Measurements from ENCODE around the gene PKD2L1. TPM values are rescaled to one million over a fixed set of nuclear protein-coding genes. Genes with fewer than 3 reads are reported as not detected.
A peak's percentile ranks its signal among the peaks of the same experiment; 100 is the strongest.
"Not testable (repeated sequence)": the region's sequence is repeated elsewhere in the genome, so short reads cannot be mapped to it uniquely, and the experiment has no call there.

PKD2L1 gene
- polyA plus RNA-seq (2012; ENCODE audit: low read depth, missing spikeins), result 0.03 TPM

DNA sequence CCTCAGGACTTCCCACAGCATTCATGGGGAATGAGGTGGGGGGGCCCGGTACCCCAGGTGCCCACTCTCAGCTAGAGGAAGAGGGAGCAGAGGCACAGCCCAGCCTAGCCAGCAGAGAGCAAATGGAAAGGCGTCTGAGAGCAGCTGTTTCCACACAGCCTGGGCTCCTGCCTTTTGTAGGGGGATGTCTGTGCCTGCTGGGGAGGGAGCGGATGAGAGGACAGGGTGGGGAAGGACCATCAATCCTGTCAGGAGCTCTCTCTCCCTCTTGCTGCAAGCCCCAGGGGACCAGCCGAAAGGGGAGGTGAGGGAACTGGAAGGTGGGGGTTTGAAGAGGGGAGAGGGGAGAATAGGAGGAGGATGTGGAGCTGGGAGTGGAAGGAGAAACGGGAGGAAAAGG lies at the start of gene PKD2L1:
TSS of gene PKD2L1 (minus strand) at position 150 of the 400 bp plus-strand sequence. CDS start at position 25, 125 bp downstream.
- TF ChIP-seq PAX5 (IDR thresholded peaks at IDR 0.05; ENCODE audit: insufficient read depth, low read length, severe bottlenecking) (no peak), SPI1 (IDR thresholded peaks at IDR 0.05; ENCODE audit: low read depth, low read length) (no peak), POLR2A (IDR thresholded peaks at IDR 0.05; ENCODE audit: low read depth, low read length) (no peak), POLR2AphosphoS5 (IDR thresholded peaks at IDR 0.05; ENCODE audit: low read depth, low read length) (no peak), TAF1 (IDR thresholded peaks at IDR 0.05; ENCODE audit: low read depth, low read length) (no peak)
- FAIRE-seq (no peak), DNase-seq (ENCODE audit: insufficient read length, low spot score) (no peak)

DNA sequence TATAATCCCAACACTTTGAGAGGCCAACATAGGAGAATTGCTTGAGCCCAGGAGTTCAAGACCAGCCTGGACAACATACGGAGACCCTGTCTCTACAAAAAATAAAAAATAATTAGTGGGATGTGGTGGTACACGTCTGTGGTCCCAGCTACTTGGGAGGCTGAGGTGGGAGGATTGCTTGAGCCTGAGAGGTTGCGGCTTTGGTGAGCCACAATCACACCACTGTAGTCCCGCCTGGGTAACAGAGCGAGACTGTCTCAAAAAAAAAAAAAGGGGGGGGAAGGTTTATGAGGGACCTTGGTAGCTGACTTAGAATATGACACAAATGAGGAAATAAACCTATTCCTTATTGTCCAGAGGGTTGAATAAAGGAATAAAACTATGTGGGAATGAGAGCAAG lies 47.8 kb upstream of the PKD2L1 start:
- no peak for TF ChIP-seq POLR2AphosphoS5 (IDR thresholded peaks at IDR 0.05; ENCODE audit: low read depth, low read length)
- TF ChIP-seq PAX5 (IDR thresholded peaks at IDR 0.05; ENCODE audit: insufficient read depth, low read length, severe bottlenecking), result peak; percentile 86
- TF ChIP-seq SPI1 (IDR thresholded peaks at IDR 0.05; ENCODE audit: low read depth, low read length), result no peak
- TF ChIP-seq TAF1 (IDR thresholded peaks at IDR 0.05; ENCODE audit: low read depth, low read length), result no peak
- no peak for TF ChIP-seq POU2F2 (IDR thresholded peaks at IDR 0.05; ENCODE audit: low read depth, low read length)
- no peak for TF ChIP-seq POLR2A (IDR thresholded peaks at IDR 0.05; ENCODE audit: low read depth, low read length)
- DNase-seq (ENCODE audit: insufficient read length, low spot score) (no peak), FAIRE-seq (peak; percentile 45)

DNA sequence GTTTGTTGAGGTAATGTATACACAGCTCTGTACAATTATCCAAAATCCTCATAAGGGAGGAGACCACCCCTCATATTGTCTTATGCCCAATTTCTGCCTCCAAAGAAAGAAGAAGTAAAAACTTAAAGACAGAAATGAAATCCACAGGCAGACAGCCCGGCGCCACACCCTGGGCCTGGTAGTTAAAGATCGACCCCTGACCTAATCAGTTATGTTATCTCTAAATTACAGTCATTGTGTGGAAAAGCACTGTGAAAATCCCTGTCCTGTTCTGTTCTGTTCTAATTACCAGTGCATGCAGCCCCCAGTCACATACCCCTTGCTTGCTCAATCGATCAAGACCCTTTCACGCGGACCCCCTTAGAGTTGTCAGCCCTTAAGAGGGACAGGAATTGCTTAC lies 46.6 kb upstream of the PKD2L1 start:
- not testable (repeated sequence) for FAIRE-seq; DNase-seq (ENCODE audit: insufficient read length, low spot score)

DNA sequence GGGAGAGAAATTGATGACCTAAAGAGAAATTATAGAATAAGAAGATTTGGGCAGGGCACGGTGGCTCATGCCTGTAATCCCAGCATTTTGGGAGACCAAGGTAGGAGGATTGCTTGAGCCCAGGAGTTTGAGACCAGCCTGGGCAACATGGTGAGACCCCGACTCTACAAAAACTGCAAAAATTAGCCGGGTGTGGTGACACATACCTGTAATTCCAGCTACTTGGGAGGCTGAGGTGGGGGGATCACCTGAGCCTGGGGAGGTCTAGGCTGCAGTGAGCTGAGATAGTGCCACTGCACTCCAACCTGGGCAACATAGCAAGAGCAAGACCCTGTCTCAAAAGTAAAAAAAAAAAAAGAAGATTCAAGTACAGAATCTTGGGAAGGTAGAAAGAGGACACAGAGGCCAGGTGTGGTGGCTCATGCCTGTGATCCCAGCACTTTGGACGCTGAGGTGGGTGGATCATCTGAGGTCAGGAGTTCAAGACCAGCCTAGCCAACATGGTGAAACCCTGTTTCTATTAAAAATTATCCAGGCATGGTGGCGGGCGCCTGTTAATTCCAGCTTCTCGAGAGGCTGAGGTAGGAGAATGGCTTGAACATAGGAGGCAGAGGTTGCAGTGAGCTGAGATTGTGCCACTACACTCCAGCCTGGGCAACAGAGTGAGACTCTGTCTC lies 44.8 kb upstream of the PKD2L1 start:
- not testable (repeated sequence) for FAIRE-seq

DNA sequence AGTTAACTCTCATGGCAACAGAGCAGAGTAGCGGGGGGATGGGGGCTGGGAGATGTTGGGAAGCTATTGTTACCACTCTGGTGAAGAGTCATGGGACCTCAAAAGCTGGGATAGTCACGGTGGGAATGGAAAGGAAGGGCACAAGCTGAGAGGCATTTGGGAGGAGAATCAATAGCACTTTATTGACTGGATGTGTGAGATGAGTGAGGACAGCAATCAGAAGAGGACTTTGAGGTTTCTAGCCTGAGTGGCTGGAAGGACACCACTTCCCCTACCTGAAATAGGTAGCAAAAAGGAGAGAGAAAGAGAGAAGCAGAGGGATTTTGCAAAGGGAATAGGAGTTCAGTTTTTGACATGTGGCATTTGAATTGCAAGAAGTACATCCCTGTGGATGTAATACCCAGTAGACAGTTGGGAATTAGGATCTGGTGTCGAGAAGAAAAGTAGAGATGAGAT lies 44.2 kb upstream of the PKD2L1 start:
- no peak for TF ChIP-seq POLR2AphosphoS5 (IDR thresholded peaks at IDR 0.05; ENCODE audit: low read depth, low read length)
- no peak for TF ChIP-seq POU2F2 (IDR thresholded peaks at IDR 0.05; ENCODE audit: low read depth, low read length)
- no peak for TF ChIP-seq POLR2A (IDR thresholded peaks at IDR 0.05; ENCODE audit: low read depth, low read length)
- no peak for TF ChIP-seq PAX5 (IDR thresholded peaks at IDR 0.05; ENCODE audit: insufficient read depth, low read length, severe bottlenecking)
- no peak for TF ChIP-seq TAF1 (IDR thresholded peaks at IDR 0.05; ENCODE audit: low read depth, low read length)
- no peak for TF ChIP-seq SPI1 (IDR thresholded peaks at IDR 0.05; ENCODE audit: low read depth, low read length)
- FAIRE-seq (peak; percentile 40), DNase-seq (ENCODE audit: insufficient read length, low spot score) (no peak)

More for the DNA sequence above, 44.8 kb upstream of the PKD2L1 start:
- DNase-seq (ENCODE audit: insufficient read length, low spot score), result not testable (repeated sequence)

DNA sequence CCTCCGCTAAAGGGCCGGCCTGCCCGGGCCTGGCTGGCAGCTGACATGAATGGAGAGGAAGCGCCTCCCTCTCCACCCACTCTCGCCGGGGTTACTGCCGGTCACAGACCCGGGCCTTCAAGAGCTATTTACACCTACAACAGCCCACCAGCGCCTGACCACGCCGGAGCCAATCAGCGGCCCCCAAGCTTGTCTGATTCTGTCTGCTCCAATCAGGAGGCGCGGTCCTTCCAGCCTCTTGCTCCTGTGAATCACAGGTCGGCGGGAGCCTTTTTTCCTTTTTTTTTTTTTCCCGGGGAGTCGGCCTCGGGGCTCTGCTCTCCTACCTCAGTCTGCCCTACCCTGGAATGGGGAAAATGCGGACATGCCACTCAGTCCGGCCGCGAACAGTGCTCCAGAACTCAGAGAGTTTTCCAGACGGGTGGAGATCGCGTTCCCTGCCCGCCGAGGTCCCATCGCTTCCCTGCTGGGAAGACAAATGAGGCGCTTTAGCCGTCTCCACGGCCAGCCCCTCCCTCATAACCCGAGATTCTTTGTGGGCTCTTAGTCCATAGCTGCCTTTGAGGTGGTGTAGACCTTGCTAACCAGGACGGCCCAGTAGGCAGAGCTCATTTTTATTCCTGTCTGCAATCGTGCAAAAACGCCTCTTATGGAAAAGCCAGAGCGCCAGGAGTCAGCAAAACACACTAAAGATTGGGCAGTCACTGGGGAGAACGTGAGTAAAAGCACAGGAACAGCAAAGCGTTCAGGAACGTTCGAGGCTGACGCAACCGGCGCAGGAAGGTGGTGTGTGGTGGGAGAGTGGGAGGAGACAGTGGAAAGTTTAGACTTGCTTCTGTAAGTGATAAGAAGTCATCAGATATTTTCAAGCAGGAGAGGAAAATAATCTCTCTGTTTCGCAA lies 43.5 kb upstream of the PKD2L1 start:
- peak; percentile 77 for DNase-seq (ENCODE audit: insufficient read length, low spot score)
- TF ChIP-seq POU2F2 (IDR thresholded peaks at IDR 0.05; ENCODE audit: low read depth, low read length) (0 out of 2 replicates have a peak, but pooled peaks have one; percentile 12), PAX5 (IDR thresholded peaks at IDR 0.05; ENCODE audit: insufficient read depth, low read length, severe bottlenecking) (no peak), SPI1 (IDR thresholded peaks at IDR 0.05; ENCODE audit: low read depth, low read length) (peak; percentile 65), TAF1 (IDR thresholded peaks at IDR 0.05; ENCODE audit: low read depth, low read length) (no peak), POLR2AphosphoS5 (IDR thresholded peaks at IDR 0.05; ENCODE audit: low read depth, low read length) (no peak), POLR2A (IDR thresholded peaks at IDR 0.05; ENCODE audit: low read depth, low read length) (peak; percentile 53; the same call in 1 of the 2 replicates)
- FAIRE-seq, result peak; percentile 86

DNA sequence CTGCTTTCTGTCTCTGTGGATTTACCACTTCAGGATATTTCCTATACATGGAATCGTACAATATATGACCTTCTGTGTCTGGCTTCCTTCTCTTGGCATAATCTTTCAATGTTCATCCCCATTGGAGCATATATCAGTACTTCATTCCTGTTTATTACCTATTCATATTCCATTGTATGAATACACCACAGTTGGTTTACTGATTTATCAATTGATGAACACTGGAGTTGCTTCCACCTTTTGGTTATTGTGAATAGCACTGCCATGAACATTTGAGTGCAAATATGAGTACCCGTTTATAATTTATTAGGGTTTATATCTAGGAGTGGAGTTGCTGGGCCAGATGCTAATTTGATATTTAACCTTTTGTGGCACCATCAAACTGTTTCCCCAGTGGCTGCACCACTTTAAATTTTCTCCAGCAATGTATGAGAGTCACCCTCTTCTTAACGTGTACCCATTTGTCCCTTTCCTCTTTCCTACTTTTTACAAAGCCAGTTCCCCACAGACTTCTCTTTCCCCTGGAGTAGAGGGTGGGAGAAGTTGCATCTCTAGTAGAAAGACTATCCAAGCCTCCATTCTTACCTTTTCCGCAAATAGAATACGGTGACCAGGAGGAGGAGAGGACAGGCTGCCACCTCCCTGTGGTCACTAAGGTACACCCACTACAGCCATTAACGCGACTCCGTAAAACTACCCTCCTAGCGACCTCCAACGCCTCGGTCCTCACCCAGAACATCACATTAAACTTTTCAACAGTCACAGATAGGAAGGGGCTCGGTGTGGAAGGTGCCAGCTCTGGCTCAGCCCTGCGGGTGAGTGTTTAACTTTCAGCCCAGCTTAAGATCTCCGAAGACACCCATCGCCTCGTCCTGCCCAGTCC lies 42.6 kb upstream of the PKD2L1 start:
- FAIRE-seq (no peak), DNase-seq (ENCODE audit: insufficient read length, low spot score) (no peak)
- TF ChIP-seq PAX5 (IDR thresholded peaks at IDR 0.05; ENCODE audit: insufficient read depth, low read length, severe bottlenecking) (no peak), POU2F2 (IDR thresholded peaks at IDR 0.05; ENCODE audit: low read depth, low read length) (no peak), TAF1 (IDR thresholded peaks at IDR 0.05; ENCODE audit: low read depth, low read length) (no peak), POLR2AphosphoS5 (IDR thresholded peaks at IDR 0.05; ENCODE audit: low read depth, low read length) (no peak), POLR2A (IDR thresholded peaks at IDR 0.05; ENCODE audit: low read depth, low read length) (no peak), SPI1 (IDR thresholded peaks at IDR 0.05; ENCODE audit: low read depth, low read length) (no peak)

DNA sequence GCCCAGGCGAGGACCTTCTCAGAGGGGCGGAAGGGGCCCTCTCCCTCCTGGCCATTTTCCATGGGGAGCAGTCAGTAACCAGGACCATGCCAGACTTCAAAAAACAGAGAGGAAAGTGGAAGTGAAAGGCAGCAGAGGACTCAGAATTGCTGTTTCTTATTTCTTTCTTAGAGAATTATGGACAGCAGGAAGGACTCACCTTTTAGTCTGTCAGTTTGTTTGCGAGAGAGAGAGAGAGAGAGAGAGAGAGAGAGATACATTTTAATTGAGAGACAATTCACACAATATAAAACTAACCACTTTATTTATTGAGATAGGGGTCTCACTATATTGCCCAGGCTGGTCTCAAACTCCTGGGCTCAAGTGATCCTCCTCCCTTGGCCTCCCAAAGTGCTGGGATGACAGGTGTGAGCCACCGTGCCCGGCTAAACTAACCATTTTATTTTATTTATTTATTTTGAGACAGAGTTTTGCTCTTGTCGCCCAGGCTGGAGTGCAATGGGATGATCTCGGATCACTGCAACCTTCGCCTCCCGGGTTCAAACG lies 41.5 kb upstream of the PKD2L1 start:
- DNase-seq (ENCODE audit: insufficient read length, low spot score) (no peak), FAIRE-seq (no peak)
- TF ChIP-seq POLR2A (IDR thresholded peaks at IDR 0.05; ENCODE audit: low read depth, low read length) (no peak), POU2F2 (IDR thresholded peaks at IDR 0.05; ENCODE audit: low read depth, low read length) (no peak), TAF1 (IDR thresholded peaks at IDR 0.05; ENCODE audit: low read depth, low read length) (no peak), SPI1 (IDR thresholded peaks at IDR 0.05; ENCODE audit: low read depth, low read length) (peak; percentile 44)
